GM12864 (cell line): ENCODE measurements around the gene ADA.
"Not testable (repeated sequence)": the region's sequence is repeated elsewhere in the genome, so short reads cannot be mapped to it uniquely, and the experiment has no call there.

ENCODE experiments used
- DNase-seq: peaks from one replicate; pipeline ENCODE4 v3.0.0-alpha.2; 2011; ENCODE audit warnings: low read depth
- H3K4me3 ChIP-seq: 2 replicates; pipeline ENCODE4 v1.5.1; 2011; ENCODE audit warnings: mild to moderate bottlenecking, low read depth, low read length, control low read depth
- TF ChIP-seq, protein P1 (sequence below): IDR thresholded peaks from 2 replicates; pipeline ENCODE4 v1.5.1; 2011; ENCODE audit warnings: low read depth, mild to moderate bottlenecking, moderate library complexity, low read length, control low read depth, inconsistent platforms; ENCODE audit errors: missing control alignments

Gene ADA

DNA sequence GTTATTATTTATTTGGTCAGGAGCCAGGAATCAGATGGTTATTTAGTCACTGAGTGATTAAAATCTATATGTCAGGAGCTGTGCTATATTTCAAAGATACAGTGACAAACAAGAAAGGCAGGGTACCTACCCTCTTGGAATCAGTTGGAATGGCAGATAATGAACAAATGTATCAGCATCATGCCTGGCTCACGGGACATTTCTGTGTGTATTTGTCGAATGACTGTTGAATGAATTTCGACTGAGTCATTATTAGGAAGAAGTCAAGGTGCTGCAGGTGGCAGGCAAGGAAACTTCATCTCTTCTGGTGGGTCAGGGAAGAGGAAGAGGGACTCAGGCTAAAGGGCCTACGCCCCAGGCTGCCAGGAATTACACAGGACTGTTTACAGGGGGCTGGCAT is 55.5 kb downstream of the ADA start:
- no peak for DNase-seq
- TF ChIP-seq, protein P1, sequence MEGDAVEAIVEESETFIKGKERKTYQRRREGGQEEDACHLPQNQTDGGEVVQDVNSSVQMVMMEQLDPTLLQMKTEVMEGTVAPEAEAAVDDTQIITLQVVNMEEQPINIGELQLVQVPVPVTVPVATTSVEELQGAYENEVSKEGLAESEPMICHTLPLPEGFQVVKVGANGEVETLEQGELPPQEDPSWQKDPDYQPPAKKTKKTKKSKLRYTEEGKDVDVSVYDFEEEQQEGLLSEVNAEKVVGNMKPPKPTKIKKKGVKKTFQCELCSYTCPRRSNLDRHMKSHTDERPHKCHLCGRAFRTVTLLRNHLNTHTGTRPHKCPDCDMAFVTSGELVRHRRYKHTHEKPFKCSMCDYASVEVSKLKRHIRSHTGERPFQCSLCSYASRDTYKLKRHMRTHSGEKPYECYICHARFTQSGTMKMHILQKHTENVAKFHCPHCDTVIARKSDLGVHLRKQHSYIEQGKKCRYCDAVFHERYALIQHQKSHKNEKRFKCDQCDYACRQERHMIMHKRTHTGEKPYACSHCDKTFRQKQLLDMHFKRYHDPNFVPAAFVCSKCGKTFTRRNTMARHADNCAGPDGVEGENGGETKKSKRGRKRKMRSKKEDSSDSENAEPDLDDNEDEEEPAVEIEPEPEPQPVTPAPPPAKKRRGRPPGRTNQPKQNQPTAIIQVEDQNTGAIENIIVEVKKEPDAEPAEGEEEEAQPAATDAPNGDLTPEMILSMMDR, result no peak
- H3K4me3 ChIP-seq, result no peak overlapping the region

DNA sequence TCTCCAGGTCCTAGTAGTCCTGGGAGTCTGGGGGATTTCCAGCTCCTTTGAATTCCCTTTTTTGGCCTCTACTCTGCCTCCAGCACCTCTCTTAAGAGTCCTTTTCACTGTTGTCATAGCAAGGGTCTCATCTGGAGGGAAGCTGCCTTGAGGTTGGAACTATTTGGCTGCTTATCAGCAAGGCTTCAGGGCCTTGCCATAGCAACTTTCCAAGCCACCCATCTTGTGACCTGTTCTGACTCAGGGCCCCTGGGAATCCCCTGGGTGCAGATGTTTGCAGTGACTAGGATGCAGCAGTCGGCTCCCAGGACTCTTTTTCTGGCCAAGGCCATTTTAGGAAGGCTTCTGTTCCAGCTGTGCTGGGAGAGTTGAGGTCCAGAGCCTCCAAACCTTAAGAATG is 56.8 kb downstream of the ADA start:
- H3K4me3 ChIP-seq, result no peak overlapping the region
- DNase-seq, result no peak
- TF ChIP-seq, protein P1, result no peak

DNA sequence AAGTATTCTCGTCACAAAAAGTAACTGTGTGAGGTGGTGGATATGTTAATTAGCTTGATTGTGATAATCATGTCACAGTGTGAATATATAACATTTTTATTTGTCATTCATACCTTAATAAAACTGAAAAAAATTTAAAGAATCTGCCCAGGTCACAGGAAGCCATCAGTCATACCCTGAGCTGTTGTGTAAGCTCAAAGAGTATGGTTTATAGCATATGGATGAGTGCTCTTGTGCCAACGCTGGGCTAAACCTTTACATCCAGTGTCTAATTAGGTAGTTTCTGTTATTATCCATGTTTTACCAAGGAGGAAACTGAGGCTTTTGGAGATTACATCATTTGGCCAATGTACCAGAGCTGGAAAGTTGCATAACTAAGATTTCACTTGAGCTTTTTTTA is 57.7 kb downstream of the ADA start:
- no peak for DNase-seq
- TF ChIP-seq, protein P1, result no peak

DNA sequence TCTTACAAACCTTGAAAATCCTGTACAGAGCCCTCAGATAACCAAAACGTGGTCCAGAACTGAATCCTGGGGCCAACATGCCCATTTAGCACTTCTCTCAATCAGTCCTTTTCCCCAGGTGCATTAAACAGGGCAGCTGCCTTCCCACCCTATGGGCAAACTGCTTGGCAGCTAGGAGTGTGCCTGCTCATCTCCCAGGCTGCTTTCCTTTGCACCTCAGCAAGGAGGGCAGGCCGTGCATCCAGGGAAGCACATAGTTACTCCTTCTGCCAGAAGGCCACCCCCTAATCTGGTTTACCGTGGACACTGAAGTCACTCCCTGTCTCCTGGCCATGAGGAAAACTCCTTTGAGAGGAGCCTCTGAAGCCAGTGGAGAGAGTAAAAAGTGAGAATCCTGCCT is 59.1 kb downstream of the ADA start:
- DNase-seq, result no peak
- no peak overlapping the region for H3K4me3 ChIP-seq
- TF ChIP-seq, protein P1, result no peak

More for the DNA sequence above, 57.7 kb downstream of the ADA start:
- H3K4me3 ChIP-seq, result no peak overlapping the region

DNA sequence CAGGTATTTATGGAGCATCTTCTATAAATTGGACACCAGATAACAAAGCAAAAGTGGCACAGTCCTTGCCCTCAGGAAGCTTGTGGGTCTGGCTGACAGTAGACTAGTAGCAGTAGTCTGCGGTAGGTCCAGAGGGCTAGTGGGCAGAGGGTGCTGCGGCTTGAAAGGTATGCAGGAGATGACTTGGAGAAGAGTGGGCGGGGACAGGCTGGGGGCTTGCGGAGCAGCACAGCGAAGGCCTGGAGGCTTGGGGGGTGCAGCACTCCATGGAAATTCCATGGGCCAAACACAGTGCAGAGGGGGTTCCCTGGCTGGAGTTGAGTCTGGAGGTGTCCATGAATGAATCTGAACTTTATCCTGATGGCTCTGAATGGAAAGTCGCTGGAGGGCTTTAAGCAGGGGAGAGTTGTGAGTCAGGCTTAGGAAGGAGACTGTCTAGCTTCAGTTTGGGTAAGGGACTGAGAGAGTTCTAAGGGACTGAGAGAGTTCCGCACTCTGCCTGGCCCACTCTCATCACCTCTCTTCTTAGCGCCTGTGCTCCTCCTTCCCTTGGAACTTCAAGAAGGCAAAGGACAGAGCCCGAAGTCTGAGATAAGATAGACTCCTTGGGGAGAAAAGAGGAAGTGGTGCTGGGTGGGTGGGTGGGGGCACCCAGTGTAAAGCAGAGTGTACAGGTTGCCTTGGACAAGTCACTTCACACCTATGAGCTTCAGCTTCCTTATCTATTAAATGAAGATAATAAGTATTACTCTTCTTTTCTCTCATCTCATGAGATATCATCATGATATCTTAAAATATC is 60.3 kb downstream of the ADA start:
- TF ChIP-seq, protein P1, result no peak
- DNase-seq, result no peak
- H3K4me3 ChIP-seq, result no peak overlapping the region

DNA sequence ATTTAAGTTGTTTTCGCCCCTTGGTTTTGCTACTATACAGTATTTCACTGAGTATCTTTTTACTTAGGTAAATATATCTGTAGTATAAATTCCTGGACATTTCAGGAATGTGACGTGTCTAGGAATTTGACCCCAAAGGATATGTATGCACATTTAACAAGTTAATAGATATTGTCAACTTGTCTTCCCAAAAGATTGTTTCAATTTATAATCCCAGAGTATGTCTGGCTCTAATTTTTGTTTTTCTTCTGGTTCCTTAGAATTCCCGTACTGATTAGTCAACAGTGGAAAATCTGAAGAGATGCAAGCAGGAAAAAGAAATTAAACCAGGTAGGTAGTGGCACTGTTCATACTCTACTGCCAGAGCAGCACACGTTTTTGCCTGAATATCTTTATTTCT is 62.0 kb downstream of the ADA start:
- H3K4me3 ChIP-seq, result no peak overlapping the region

DNA sequence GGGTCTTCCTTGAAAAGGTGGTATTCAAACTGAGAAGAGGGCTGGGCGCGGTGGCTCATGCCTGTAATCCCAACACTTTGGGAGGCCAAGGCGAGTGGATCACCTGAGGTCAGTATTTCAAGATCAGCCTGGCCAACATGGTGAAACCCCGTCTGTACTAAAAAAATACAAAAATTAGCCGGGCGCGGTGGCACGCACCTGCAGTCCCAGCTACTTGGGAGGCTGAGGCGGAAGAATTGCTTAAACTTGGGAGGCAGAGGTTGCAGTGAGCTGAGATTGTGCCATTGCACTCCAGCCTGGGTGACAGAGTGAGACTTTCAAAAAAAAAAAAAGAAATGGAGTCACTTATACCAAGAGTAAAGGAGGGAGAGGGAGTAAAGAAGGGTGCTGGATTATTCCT is 63.2 kb downstream of the ADA start:
- not testable (repeated sequence) for DNase-seq, H3K4me3 ChIP-seq

More for the DNA sequence above, 62.0 kb downstream of the ADA start:
- no peak for DNase-seq
- TF ChIP-seq, protein P1, result no peak
